GM18873 (cell line): ENCODE measurements around the gene ROMO1.

Experiments
- ATAC-seq: cut with Tn5 transposase; IDR thresholded peaks from one replicate; pipeline ENCODE4 v1.9.1; 2021; ENCODE audit warnings: mild to moderate bottlenecking, moderate library complexity, moderate number of reproducible peaks; ENCODE audit not compliant: unreplicated experiment, low FRiP score

The ROMO1 gene

DNA sequence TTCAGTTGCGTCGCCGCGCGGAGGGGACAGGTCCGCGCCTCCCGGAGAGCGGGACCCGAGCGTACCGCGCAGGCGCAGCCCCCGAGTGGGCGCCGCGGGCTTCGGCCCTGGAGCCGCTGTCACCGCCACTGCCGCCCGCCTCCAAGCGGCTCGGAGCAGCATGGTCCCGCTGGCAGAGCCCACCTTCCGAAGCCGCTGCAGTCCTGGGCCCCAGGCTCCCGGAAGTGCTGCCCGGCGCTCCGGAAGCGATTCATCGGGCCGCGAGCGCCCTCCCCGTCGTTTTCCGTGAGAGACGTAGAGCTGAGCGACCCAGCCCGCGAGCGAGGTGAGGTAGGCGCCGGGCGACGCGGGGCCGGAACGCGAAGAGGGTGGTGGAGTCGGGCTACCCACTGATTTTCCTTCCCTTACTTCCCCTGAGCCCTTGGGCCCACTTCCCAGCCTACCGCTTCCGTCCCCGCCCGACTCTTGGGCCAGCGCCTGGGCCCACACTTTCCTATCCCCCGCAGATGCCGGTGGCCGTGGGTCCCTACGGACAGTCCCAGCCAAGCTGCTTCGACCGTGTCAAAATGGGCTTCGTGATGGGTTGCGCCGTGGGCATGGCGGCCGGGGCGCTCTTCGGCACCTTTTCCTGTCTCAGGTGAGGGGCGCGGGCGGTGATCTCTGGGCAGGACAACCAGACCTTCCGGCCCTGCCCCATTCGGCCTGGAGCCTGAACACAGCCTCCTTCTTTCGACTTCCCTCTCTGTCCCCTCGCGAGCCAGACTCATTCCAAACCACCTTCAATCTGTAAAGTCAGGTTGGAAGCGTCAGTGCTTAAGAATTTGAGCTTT lies at the start of gene ROMO1, which contains the start of gene NFS1:
TSS of gene ROMO1 (plus strand) at position 279 of the 830 bp plus-strand sequence. CDS start at position 507, 228 bp downstream.
TSS of gene NFS1 (minus strand) at position 226 of the 830 bp plus-strand sequence. CDS start at position 162, 64 bp downstream.
- ATAC-seq, result no peak

DNA sequence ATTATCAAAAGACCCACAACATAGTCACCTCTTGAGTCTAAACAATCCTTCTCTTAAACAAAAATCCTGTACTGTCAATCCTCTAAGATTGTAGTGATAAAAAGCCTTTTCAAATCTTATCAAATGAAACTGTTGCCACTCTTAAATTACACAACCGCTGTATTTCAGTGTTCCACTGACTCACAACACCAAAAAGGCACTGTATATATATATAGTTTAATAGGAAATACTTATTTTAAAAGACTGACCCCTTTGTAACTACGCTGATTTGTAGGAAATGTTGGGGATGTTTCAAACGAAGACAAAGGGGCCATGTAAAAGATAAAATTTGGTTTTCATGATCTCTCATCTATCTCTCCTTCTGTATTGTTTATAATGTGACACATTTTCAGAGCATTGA lies 48.6 kb upstream of the ROMO1 start:
- ATAC-seq, result no peak

DNA sequence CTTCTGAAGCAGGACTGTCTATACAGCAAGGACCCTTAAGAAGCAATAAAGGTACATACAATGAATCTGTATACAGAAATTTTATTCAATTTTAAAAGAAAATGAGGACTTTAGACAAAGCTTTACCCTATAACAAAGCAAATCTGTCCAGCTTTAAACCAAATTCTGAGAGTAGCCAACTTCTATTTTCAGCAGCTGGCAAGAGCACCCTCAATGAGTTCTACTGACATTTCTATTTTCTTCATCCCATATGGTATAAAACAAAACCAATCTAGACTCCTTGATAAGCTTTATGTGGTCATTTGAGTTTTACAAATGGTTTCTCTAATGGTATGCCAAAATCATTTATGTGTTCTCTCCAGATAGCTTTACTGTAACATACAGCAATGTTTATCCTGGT lies 47.2 kb upstream of the ROMO1 start:
- ATAC-seq, result no peak

- no peak for ATAC-seq
Observed at GRCh38 chr20:35652641-35653429, 46.4 kb upstream of the ROMO1 start.

DNA sequence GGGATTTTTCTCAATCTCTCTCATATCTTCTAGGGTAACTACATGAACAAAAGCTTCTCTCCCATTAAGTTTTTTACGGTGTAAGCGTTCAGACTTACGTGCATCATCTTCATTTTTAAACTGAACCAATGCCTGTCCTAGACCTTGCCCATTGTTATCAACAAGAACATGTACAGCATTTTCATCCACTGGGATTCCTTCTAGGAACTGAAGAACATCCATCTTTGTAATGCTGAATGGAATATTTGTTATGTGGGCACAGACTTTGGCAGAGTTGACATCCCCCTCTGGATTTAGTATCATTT lies 45.8 kb upstream of the ROMO1 start:
- no peak for ATAC-seq

- no peak for ATAC-seq
Observed at GRCh38 chr20:35653893-35654292, 45.3 kb upstream of the ROMO1 start.

GRCh38 chr20:35654415-35654814 lies 44.8 kb upstream of the ROMO1 start:
- no peak for ATAC-seq

DNA sequence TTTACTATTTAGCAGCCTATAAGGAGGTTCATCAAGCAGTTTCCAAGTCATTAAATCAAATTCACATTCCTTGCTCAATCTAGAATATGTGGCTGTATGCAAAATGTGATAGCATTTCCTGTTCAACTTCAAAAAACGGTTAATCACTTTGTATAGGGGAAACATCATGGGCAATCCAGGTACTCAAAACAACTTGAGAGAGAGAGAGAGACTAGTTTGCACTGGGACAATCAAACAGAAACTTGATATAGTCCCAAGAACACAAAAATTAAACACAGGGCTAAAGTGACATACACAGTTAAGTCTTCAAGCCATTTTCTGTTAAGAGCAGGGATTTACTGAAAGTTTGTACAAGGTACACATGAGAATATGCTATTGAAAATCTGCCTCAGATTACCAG lies 41.9 kb upstream of the ROMO1 start:
- no peak for ATAC-seq

DNA sequence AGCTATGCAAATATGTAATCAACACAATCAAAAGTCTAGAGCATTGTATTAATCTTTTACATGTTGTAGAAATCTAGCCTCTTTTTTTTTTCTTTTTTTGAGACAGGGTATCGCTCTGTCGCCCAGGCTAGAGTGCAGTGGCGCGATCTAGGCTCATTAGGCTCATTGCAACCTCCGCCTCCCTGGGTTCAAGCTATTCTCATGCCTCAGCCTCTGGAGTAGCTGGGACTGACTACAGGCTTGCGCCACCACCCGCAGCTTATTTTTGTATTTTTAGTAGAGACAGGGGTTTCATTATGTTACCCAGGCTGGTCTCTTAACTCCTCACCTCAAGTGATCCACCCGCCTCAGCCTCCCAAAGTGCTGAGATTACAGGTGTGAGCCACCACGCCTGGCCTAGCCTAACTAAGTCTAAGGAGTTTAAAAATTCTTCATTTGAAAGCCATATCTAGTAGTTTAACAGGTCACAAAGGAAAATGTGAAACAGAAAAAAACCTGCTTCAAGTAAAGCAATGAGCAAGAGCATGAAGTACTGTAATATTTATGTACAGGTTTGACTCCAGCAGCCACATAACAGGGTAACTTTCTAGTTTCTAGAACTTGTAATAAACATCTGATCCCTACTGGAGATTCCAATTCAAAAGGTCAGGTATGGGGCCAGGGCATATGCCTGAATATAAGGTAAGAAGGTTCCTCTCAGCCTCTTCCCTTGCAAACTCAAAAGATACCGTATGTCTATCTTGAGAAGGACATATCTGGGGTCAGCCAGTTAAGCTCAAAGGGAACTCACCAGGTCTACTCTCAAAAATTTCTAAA lies 38.9 kb upstream of the ROMO1 start:
- no peak for ATAC-seq

DNA sequence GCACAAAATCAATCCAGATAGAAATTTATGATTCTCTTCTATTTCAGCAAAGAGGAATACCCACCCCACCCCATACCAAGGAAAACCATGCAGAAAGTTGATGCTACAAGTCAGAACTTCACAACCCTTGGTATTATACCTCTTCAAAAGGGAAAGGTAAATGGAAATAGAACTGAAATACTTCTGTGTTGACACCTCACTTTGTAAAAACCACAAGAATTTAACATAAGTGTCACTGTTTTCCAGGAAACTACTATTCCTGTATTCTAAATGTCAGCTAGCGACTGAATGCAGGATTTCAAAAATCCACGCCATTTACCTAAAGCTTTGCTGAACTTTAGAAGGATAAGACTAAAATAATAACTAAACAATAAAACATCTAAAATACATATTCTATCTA lies 38.2 kb upstream of the ROMO1 start:
- ATAC-seq, result no peak

- ATAC-seq, result no peak
Observed at GRCh38 chr20:35661908-35662307, 37.3 kb upstream of the ROMO1 start.

DNA sequence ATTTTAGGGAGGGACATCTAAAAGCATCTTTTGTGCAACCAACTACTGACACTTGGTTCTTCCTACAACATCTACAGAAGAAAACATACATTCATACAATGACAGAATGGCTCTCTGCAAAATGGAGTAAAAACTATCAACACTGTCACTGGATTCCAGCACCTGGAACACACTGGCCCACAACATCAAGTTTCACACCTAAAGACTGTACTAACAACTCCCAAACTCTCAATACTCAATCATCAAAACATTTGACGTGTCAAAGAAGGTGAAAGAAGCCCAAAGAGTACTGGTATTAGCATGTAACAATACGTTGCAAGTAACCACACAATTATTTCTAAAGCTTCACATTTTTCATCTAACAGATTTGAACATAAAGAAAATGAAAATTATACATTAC lies 36.7 kb upstream of the ROMO1 start:
- no peak for ATAC-seq

GRCh38 chr20:35663516-35664465 lies 35.4 kb upstream of the ROMO1 start:
- ATAC-seq, result peak; percentile 25

DNA sequence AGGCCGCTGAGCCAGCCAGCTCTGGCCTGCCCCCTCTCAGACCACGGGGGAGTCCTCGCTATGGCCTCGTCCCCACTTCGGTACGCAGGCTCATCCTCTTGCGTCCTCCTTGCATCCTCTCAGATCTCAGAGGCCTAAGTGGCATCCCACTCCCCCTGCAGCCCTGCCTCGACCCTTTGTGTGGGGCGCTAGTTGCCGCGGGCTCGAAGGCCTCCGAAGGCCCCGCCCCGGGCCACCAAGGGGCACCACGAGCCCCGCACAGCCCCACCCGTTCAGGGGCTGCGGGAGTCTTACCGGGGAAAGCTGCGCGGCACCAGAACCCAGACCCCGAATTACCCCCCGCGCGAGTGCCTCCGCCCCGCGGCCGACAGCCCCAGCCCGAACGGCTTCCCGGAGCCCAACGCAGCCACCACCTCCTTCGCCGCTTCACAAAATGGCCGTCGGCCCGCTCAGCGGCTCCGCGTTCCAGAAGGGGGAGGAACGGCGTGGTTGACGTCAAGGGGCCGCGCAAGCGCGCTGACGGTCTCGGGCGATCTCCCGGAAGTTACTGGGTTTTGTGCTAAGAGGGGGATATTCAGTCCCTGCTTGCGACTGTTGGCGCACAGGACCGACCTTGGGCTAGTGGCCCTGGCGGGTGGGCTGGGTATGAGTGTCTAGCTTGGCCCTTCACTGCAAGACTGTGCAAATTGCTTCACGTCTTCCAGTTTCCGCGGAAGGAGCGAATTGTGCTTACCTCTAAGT lies 34.6 kb upstream of the ROMO1 start, which contains the start of the genes CPNE1 and RBM12:
TSS of gene CPNE1 (minus strand) at position 435 of the 741 bp plus-strand sequence. CDS start 31,977 bp downstream, outside the sequence.
TSS of gene RBM12 (minus strand) at position 435 of the 741 bp plus-strand sequence. CDS start 9,578 bp downstream, outside the sequence.
- peak; percentile 71 for ATAC-seq

- no peak for ATAC-seq
Observed at GRCh38 chr20:35665949-35666288, 33.3 kb upstream of the ROMO1 start.

- no peak for ATAC-seq
Observed at GRCh38 chr20:35669221-35669620, 30.0 kb upstream of the ROMO1 start.

GRCh38 chr20:35669681-35670080 lies 29.5 kb upstream of the ROMO1 start:
- ATAC-seq, result no peak

- ATAC-seq, result no peak
Observed at GRCh38 chr20:35673884-35674283, 25.3 kb upstream of the ROMO1 start.

- ATAC-seq, result no peak
Observed at GRCh38 chr20:35674921-35675320, 24.3 kb upstream of the ROMO1 start.
